Activated CD8-positive, alpha-beta memory T cell treated with anti-CD3 and anti-CD28 coated beads for 1 hour (primary cell): Measurements from ENCODE around the gene NR3C1.

ENCODE experiments used
- DNase-seq, 2 donors: peaks; one replicate each; pipeline ENCODE4 v3.0.0-alpha.2; 2020; ENCODE audit warnings: low read depth in 1 of 2; ENCODE audit errors: extremely low read depth in 1 of 2

The NR3C1 gene

GRCh38 chr5:143315214-143315613 lies 88.3 kb downstream of the NR3C1 start:
- no peak for DNase-seq

- no peak for DNase-seq
Measured at GRCh38 chr5:143314659-143315058, 88.8 kb downstream of the NR3C1 start.

GRCh38 chr5:143314099-143314498 lies 89.4 kb downstream of the NR3C1 start:
- no peak for DNase-seq

- DNase-seq = no peak
Measured at GRCh38 chr5:143313298-143313852, 90.1 kb downstream of the NR3C1 start.

DNA sequence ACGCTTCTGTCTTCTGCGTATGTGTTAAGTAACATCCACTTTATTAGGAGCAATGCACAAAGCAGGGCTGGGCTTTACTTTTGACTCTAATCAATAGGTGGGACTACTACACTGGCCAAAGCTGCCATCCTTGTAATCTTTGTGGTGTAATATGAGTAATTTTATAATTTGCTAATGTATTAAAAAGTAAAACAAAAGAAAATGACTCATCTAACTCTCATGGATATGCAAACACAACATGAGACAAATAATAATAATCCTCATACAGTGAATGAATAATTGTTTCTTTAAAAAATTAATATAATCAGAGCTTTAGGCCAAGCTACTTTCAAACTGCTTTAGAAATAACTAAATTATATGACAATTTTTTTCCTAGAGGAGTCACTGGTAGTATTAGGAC lies 90.7 kb downstream of the NR3C1 start:
- no peak for DNase-seq

GRCh38 chr5:143311955-143312354 lies 91.5 kb downstream of the NR3C1 start:
- no peak for DNase-seq

DNA sequence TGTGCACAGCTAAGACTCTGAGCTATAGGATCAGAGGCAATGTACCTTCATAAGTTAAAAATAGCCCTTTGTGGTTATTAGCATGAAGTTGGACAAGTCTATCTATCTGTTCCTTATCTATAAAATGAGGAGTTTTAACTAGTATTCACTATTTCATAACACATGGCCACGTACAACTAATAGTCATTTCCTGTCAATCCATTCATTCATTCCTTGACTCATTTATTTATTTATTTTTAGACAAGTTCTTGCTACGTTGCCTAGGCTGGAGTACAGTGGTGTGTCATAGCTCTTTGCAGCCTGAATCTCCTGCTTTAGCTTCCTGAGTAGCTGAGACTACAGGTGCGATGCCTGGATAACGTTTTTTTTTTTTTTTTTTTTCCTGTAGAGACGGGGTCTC lies 92.1 kb downstream of the NR3C1 start:
- no peak for DNase-seq

- no peak for DNase-seq
Measured at GRCh38 chr5:143309661-143310431, 93.6 kb downstream of the NR3C1 start.

DNA sequence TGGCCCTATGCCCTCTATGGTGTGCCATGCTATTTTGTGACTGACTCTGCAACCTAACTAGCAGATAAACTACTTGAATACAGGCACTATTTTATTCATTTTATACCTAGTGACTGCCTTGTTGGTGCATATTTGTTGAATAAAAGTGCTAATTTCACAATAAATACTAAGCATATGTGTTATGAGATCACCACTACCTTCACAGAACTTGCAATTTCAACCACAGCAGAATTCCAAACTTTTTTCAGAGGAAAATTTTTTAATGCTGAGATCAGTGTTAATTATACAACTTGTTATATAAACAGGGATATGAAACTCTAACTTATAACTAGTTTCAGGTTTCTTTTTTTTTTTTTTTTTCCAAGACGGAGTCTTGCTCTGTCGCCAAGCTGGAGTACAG lies 94.8 kb downstream of the NR3C1 start:
- no peak for DNase-seq

DNA sequence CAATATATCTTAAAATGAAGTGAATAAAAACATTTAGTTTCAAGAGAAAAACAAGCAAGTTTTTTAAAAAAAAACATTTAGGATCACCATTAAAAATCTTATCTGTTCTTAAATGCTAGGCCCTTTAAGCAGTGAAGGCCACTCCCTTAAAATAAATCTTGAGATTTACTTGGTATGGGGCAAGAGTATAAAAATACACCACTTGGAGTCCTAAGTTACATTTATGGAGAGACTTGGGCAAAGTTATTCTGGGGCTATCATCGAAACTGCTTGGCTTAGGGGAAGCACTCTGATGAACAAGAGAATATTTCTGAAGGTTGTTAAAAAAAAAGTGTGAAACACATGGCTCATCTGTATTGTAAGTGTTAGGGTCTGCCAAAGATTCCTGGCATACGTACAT lies 97.4 kb downstream of the NR3C1 start:
- no peak for DNase-seq

DNA sequence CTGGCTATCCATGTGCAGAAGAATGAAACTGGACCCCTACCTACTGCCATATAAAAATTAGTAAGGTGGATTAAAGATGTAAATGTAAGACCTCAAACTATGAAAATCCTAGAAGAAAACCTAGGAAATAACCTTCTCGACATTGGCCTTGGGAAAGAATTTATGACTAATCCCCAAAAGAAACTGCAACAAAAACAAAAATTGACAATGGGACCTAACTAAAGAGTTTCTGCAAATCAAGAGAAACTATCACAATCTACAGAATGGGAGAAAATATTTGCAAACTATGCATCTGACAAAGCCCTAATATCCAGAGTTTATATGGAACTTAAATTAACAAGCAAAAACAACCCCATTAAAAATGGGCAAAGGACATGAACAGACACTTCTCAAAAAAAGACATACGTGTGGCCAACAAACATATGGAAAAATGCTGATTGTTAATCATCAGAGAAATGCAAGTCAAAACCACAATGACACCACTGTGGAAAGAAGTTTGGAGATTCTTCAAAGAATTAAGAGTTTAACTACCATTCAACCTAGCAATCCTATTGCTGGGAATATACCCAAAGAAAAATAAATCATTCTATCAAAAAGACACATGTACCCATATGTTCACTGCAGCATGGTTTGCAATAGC lies 98.5 kb downstream of the NR3C1 start:
- DNase-seq = no peak

DNA sequence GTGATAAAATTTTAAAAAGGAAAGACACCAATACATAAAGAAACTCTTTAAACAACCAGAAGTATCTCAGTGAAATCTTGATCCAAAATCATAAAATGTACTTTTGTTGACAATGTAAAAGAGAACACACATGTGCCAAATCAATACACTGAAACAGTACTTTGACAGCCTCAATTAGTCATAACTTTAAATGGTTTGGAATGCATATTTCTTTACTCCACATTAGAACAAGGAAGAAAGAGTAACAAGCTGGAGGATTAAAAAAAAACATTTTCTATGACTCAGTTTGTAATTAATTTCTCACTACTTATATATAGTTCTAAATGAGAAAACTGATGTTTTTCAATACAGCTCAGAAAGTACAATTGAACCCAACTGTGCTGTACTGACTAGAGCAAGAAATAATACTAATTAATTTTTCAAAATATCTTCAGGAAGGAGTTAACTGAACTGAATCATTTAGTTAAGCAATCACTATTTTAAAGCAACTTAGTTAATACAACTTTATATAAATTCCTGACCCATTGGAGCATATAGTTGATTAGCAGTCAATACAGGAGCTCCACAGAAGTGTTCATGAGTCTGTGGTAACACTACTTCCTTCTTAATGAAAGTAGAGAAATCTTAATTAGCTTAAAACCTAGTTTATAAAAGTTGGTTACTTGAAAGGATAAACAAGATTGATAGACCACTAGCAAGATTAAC lies 101.0 kb downstream of the NR3C1 start:
- no peak for DNase-seq

GRCh38 chr5:143297756-143298155 lies 105.7 kb downstream of the NR3C1 start:
- DNase-seq = no peak

DNA sequence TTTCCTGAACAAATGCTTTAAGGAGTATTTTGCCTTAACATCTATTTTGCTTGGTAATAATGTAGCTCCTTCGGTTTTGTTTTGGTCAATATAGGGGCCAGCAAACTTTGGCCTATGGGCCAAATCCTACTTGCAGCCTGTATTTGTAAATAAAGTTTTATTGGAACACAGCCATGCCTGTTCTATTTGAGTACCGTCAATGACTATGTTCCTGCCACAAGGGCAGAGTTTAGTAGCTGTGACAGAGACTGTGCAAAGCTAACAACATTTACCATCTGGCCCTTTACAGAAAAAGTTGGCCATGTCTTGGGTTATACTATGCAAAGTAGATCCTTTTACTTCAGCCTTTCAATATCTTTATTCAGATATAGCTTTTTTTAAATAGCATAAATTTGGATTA lies 113.4 kb downstream of the NR3C1 start:
- DNase-seq = no peak

DNA sequence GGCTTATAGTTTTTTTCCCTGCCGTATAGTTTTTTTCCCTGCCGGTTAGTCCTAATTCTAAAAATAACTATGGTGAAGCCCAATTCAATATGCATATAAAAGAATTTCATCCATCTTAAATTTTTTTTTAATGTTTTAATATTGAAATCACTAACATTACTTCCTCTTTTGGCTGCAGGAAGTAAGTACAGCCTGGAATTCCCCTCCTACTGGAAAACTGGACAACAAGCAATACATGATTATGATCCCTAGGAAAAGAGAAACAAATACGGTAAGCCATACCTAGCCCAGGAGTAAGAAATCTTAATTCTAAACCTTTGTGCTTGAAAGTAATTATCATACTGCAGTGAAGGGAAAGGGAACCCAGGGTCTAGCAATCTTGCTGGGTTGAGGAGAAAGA lies 119.0 kb downstream of the NR3C1 start:
- no peak for DNase-seq

GRCh38 chr5:143284002-143284401 lies 119.5 kb downstream of the NR3C1 start:
- no peak for DNase-seq

DNA sequence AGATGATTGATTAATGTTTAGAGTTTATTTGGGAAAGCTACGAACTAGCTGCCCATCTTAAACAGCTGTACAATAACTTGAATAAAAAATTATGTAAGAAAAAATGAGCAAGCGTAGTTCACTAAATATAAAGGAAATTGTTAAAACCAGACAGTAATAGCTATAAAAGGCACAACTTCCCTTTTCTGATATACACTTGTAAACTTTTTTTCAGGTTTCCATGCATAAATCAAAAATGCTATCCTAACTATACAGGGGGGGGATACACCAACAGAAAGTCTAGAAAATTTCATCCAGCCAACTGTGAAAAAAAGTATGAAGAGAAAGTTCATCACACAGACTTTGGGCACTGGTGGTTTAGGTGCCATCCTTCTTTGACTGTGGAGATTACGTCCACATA lies 122.3 kb downstream of the NR3C1 start:
- DNase-seq = no peak

- DNase-seq = no peak
Measured at GRCh38 chr5:143279698-143280097, 123.8 kb downstream of the NR3C1 start.

DNA sequence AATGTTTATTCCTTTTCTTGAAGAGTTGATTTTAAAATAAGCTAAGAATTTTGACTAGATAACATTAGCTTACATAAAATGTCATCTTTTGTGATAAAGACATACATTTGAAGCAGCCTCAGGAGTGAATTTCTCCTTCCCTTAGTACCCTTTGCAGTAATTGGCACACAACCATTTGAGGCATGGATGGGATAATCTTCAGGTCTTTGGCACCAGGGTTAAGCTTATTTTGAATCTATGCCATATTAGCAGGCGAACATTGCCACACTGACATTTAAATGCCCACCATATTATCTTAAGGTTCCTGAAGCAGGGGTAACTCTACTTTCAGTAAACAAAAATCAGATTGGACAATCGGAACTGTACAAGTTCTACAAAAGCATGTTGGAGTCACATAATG lies 126.0 kb downstream of the NR3C1 start:
- no peak for DNase-seq

- DNase-seq = no peak
Measured at GRCh38 chr5:143275512-143276363, 127.7 kb downstream of the NR3C1 start.

- no peak for DNase-seq
Measured at GRCh38 chr5:143274952-143275351, 128.5 kb downstream of the NR3C1 start.
